GM18868 (cell line): ENCODE data around the gene ANKRD13B.

ENCODE experiments used
- ATAC-seq: cut with Tn5 transposase; IDR thresholded peaks from one replicate; pipeline ENCODE4 v1.9.1; 2021; ENCODE audit warnings: mild to moderate bottlenecking, moderate library complexity; ENCODE audit not compliant: unreplicated experiment

Gene ANKRD13B

GRCh38 chr17:29593591-29594518 is 923 bp downstream of the ANKRD13B start:
- no peak for ATAC-seq

GRCh38 chr17:29594519-29595090 is 1.7 kb downstream of the ANKRD13B start:
- no peak for ATAC-seq

- ATAC-seq = no peak
Measured at GRCh38 chr17:29595107-29595942, 2.4 kb downstream of the ANKRD13B start.

- no peak for ATAC-seq
Measured at GRCh38 chr17:29595943-29596774, 3.2 kb downstream of the ANKRD13B start.

GRCh38 chr17:29596811-29597210 is 3.9 kb downstream of the ANKRD13B start:
- ATAC-seq = no peak

GRCh38 chr17:29597361-29598172 is 4.6 kb downstream of the ANKRD13B start:
- no peak for ATAC-seq

- ATAC-seq = no peak
Measured at GRCh38 chr17:29603109-29603674, 10.3 kb downstream of the ANKRD13B start.

- ATAC-seq = no peak
Measured at GRCh38 chr17:29607557-29608195, 14.7 kb downstream of the ANKRD13B start.

GRCh38 chr17:29608986-29609385 is 16.1 kb downstream of the ANKRD13B start:
- no peak for ATAC-seq

- no peak for ATAC-seq
Measured at GRCh38 chr17:29610395-29610794, 17.5 kb downstream of the ANKRD13B start.

- ATAC-seq = no peak
Measured at GRCh38 chr17:29611351-29612093, 18.6 kb downstream of the ANKRD13B start.

GRCh38 chr17:29612094-29612403 is 19.1 kb downstream of the ANKRD13B start:
- ATAC-seq = no peak

- ATAC-seq = no peak
Measured at GRCh38 chr17:29612404-29613280, 19.7 kb downstream of the ANKRD13B start.

GRCh38 chr17:29613352-29613837 is 20.5 kb downstream of the ANKRD13B start:
- ATAC-seq = peak; percentile 32

- ATAC-seq = no peak
Measured at GRCh38 chr17:29613856-29614255, 20.9 kb downstream of the ANKRD13B start.

- no peak for ATAC-seq
Measured at GRCh38 chr17:29614349-29615047, 21.6 kb downstream of the ANKRD13B start.

GRCh38 chr17:29615048-29615385 is 22.1 kb downstream of the ANKRD13B start:
- ATAC-seq = no peak
